Common myeloid progenitor, CD34-positive (primary cell): ENCODE measurements around the gene ERN1.

Source experiments
- CTCF ChIA-PET: fragments of 350-600 bp; sonication (Branson Sonifier 250); formaldehyde crosslinking; loops from one replicate; lab custom pipeline; 2021; ENCODE audit warnings: antibody characterized with exemption; lab: Charles Lee
- POLR2A ChIA-PET: fragments of 350-600 bp; sonication (Branson Sonifier 250); formaldehyde crosslinking; loops from one replicate; lab custom pipeline; 2021; ENCODE audit warnings: antibody characterized with exemption; lab: Charles Lee
- DNase-seq, 3 donors: peaks; one replicate each; pipeline versions ENCODE4 v3.0.0 to v3.0.0-alpha.2; 2013
- H3K27ac ChIP-seq, 2 experiments: 1 replicate in 1 of 2; 2 replicates in 1 of 2; pipeline ENCODE4 v1.7.0; 2013; ENCODE audit warnings: inconsistent platforms in 2 of 2, low read length in 2 of 2, mild to moderate bottlenecking in 2 of 2, low read depth in 1 of 2, moderate library complexity in 1 of 2; ENCODE audit not compliant: severe bottlenecking in 2 of 2, insufficient read depth in 1 of 2, poor library complexity in 1 of 2
- H3K27me3 ChIP-seq, 5 experiments: replicated peaks in 2 of 5; 1 replicate in 3 of 5; 2 replicates in 2 of 5; pipeline versions ENCODE4 v1.6.1 to v1.7.0; 2013; ENCODE audit warnings: low read length in 4 of 5, mild to moderate bottlenecking in 2 of 5, moderate library complexity in 2 of 5, inconsistent platforms in 1 of 5; ENCODE audit not compliant: insufficient read depth in 5 of 5, control insufficient read depth in 4 of 5
- H3K36me3 ChIP-seq, 4 experiments: 1 replicate in 2 of 4; 2 replicates in 2 of 4; pipeline versions ENCODE4 v1.6.1 to v1.7.0; 2013; ENCODE audit warnings: low read length in 3 of 4, control low read depth in 1 of 4, mild to moderate bottlenecking in 1 of 4; ENCODE audit not compliant: control insufficient read depth in 4 of 4, insufficient read depth in 4 of 4
- H3K4me1 ChIP-seq, 4 experiments: 1 replicate in 3 of 4; 2 replicates in 1 of 4; pipeline versions ENCODE4 v1.6.1 to v1.7.1; 2013; ENCODE audit warnings: low read length in 3 of 4, mild to moderate bottlenecking in 3 of 4, control low read depth in 1 of 4, inconsistent platforms in 1 of 4, moderate library complexity in 1 of 4; ENCODE audit not compliant: control insufficient read depth in 4 of 4, insufficient read depth in 4 of 4; ENCODE audit errors: control extremely low read depth in 1 of 4
- H3K4me3 ChIP-seq, 7 experiments: 1 replicate in 4 of 7; 2 replicates in 3 of 7; pipeline versions ENCODE4 v1.5.1 to v1.7.0; 2013; ENCODE audit warnings: mild to moderate bottlenecking in 7 of 7, low read length in 6 of 7, moderate library complexity in 6 of 7, inconsistent platforms in 2 of 7, low read depth in 2 of 7, control low read depth in 1 of 7; ENCODE audit not compliant: insufficient read depth in 4 of 7, control insufficient read depth in 1 of 7; ENCODE audit errors: extremely low read depth in 1 of 7
- H3K9me3 ChIP-seq, 5 experiments: 1 replicate in 4 of 5; 2 replicates in 1 of 5; pipeline versions ENCODE4 v1.6.1 to v1.7.1; 2013; ENCODE audit warnings: low read length in 4 of 5, mild to moderate bottlenecking in 2 of 5, inconsistent platforms in 1 of 5, low read depth in 1 of 5, moderate library complexity in 1 of 5; ENCODE audit not compliant: control insufficient read depth in 4 of 5, insufficient read depth in 2 of 5; ENCODE audit errors: control extremely low read depth in 1 of 5
- WGBS: methylation state at CpG from one replicate; pipeline ENCODE4 v1.1.5; 2013; ENCODE audit not compliant: insufficient coverage; 5-methylcytosine and 5-hydroxymethylcytosine counted together

The ERN1 gene

GRCh38 chr17:64158406-64158805 is 28.5 kb upstream of the ERN1 start:
- no peak overlapping the region for H3K4me3 ChIP-seq
- 86% methylated on average over 6 of the region's 7 CpGs for WGBS
- CTCF ChIA-PET = interaction anchor here (1.4 kb wide), 1 partner anchor 246 kb away, joined by 3 read pairs; no protein-coding TSS in a partner anchor
- H3K9me3 ChIP-seq = no peaks in the 10 kb centered on the region
- no peaks in the 10 kb centered on the region for H3K27me3 ChIP-seq
- no peak for DNase-seq
- POLR2A ChIA-PET = interaction anchor here (0.5 kb wide), 1 partner anchor 107 kb away, joined by 3 read pairs; no protein-coding TSS in a partner anchor
- peaks cover 5 to 44% (median 32%) of the 10 kb centered on the region in 4 experiments for H3K36me3 ChIP-seq
- H3K4me1 ChIP-seq = peaks cover 0 to 13% (median 0%) of the 10 kb centered on the region in 4 experiments
- no peak overlapping the region for H3K27ac ChIP-seq

- Histone ChIP-seq H3K4me1 (peaks cover 0 to 13% (median 0%) of the 10 kb centered on the region in 4 experiments), H3K9me3 (no peaks in the 10 kb centered on the region), H3K27ac (no peak overlapping the region), H3K27me3 (no peaks in the 10 kb centered on the region), H3K36me3 (peaks cover 11 to 48% (median 37%) of the 10 kb centered on the region in 4 experiments), H3K4me3 (no peak overlapping the region)
- ChIA-PET POLR2A (interaction anchor here (0.5 kb wide), 1 partner anchor 107 kb away, joined by 3 read pairs; no protein-coding TSS in a partner anchor), CTCF (interaction anchor here (1.4 kb wide), 1 partner anchor 245 kb away, joined by 3 read pairs; no protein-coding TSS in a partner anchor)
- no CpG with 5 or more reads among the region's 2 CpGs for WGBS
- no peak for DNase-seq
These were observed 27.8 kb upstream of the ERN1 start for GRCh38 chr17:64157669-64158180.

- no peaks in the 10 kb centered on the region for H3K27me3 ChIP-seq
- WGBS = 100% methylated on average over 1 of the region's 2 CpGs
- POLR2A ChIA-PET = no interaction called here
- DNase-seq = no peak
- H3K36me3 ChIP-seq = peaks cover 11 to 52% (median 39%) of the 10 kb centered on the region in 4 experiments
- peaks cover 0 to 13% (median 0%) of the 10 kb centered on the region in 4 experiments for H3K4me1 ChIP-seq
- no peaks in the 10 kb centered on the region for H3K9me3 ChIP-seq
- CTCF ChIA-PET = interaction anchor here (0.9 to 1.3 kb wide), 2 partner anchors 11 to 125 kb away, joined by 3 to 4 read pairs; no protein-coding TSS in a partner anchor
- H3K27ac ChIP-seq = no peak overlapping the region
- H3K4me3 ChIP-seq = no peak overlapping the region
These were observed 26.7 kb upstream of the ERN1 start for GRCh38 chr17:64156670-64157069.

- peaks cover 6 to 55% (median 39%) of the 10 kb centered on the region in 4 experiments for H3K36me3 ChIP-seq
- no peak overlapping the region for H3K4me3 ChIP-seq
- ChIA-PET CTCF (interaction anchor here (0.9 to 1.3 kb wide), 2 partner anchors 10 to 126 kb away, joined by 3 to 4 read pairs; no protein-coding TSS in a partner anchor), POLR2A (no interaction called here)
- DNase-seq = no peak
- H3K4me1 ChIP-seq = peaks cover 0 to 13% (median 0%) of the 10 kb centered on the region in 4 experiments
- H3K27ac ChIP-seq = no peak overlapping the region
- H3K9me3 ChIP-seq = no peaks in the 10 kb centered on the region
- no peaks in the 10 kb centered on the region for H3K27me3 ChIP-seq
- WGBS = 91% methylated on average over 11 of the region's 11 CpGs
These were observed 26.0 kb upstream of the ERN1 start for GRCh38 chr17:64155751-64156544.

GRCh38 chr17:64155129-64155528 is 25.2 kb upstream of the ERN1 start:
- Histone ChIP-seq H3K4me1 (peaks cover 0 to 13% (median 0%) of the 10 kb centered on the region in 4 experiments), H3K36me3 (peaks cover 8 to 58% (median 40%) of the 10 kb centered on the region in 4 experiments), H3K27ac (no peak overlapping the region), H3K4me3 (no peak overlapping the region), H3K9me3 (no peaks in the 10 kb centered on the region), H3K27me3 (no peaks in the 10 kb centered on the region)
- POLR2A ChIA-PET = no interaction called here
- CTCF ChIA-PET = interaction anchor here (2.1 kb wide), 1 partner anchor 14 kb away, joined by 6 read pairs; no protein-coding TSS in a partner anchor
- DNase-seq = no peak
- WGBS = 100% methylated on average over 6 of the region's 7 CpGs

GRCh38 chr17:64154717-64155116 is 24.8 kb upstream of the ERN1 start:
- no peaks in the 10 kb centered on the region for H3K27me3 ChIP-seq
- WGBS = 100% methylated on average over 9 of the region's 9 CpGs
- no peak overlapping the region for H3K4me3 ChIP-seq
- H3K9me3 ChIP-seq = no peaks in the 10 kb centered on the region
- ChIA-PET POLR2A (no interaction called here), CTCF (interaction anchor here (1.5 to 2.1 kb wide), 2 partner anchors 15 to 112 kb away, joined by 3 to 6 read pairs; no protein-coding TSS in a partner anchor)
- peaks cover 8 to 60% (median 43%) of the 10 kb centered on the region in 4 experiments for H3K36me3 ChIP-seq
- H3K4me1 ChIP-seq = peaks cover 0 to 13% (median 0%) of the 10 kb centered on the region in 4 experiments
- no peak for DNase-seq
- H3K27ac ChIP-seq = no peak overlapping the region
